GM21367 (cell line): ENCODE measurements around the gene SCNN1B.
"Not testable (repeated sequence)": the region's sequence is repeated elsewhere in the genome, so short reads cannot be mapped to it uniquely, and the experiment has no call there.

Source experiments
- ATAC-seq: cut with Tn5 transposase; IDR thresholded peaks from one replicate; pipeline ENCODE4 v1.9.1; 2021; ENCODE audit not compliant: unreplicated experiment

SCNN1B gene

DNA sequence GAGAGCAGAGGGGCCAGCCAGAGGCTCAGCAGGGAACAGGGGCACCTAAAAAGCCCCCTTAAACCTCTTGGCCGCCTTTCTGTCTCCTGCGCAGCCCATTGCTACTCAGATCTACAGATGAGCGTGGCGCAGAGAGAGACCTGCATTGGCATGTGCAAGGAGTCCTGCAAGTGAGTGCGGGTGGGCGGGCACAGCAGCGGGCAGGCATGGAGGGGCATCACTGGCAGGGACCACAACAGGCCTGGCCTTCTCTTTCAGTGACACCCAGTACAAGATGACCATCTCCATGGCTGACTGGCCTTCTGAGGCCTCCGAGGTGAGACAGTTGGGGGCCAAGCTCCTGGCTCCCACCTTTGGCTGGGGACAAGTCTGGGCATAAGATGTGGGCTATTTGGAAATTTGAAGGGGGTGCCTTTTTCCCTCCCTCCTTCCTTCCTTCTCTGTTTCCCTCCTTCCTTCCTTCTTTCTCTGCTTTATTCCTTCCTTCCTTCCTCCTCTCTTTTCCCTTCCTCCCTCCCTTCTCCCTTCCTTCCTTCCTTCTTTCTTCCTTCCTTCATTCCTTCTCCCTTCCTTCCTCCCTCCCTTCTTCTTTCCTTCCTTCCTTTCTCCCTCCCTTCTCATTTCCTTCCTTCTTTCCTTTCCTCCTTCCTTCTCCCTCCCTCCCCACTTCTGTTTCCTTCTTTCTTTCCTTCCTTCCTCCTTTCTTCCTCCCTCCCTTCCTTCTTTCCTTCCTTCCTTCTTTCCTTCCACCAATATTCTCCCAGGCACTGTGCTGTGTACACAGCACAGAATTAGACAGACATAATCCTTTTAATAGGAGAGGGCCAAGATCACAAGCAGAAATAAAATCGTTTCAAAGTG lies 75.2 kb downstream of the SCNN1B start:
- ATAC-seq = no peak

GRCh38 chr16:23378256-23378655 lies 76.2 kb downstream of the SCNN1B start:
- ATAC-seq = no peak

DNA sequence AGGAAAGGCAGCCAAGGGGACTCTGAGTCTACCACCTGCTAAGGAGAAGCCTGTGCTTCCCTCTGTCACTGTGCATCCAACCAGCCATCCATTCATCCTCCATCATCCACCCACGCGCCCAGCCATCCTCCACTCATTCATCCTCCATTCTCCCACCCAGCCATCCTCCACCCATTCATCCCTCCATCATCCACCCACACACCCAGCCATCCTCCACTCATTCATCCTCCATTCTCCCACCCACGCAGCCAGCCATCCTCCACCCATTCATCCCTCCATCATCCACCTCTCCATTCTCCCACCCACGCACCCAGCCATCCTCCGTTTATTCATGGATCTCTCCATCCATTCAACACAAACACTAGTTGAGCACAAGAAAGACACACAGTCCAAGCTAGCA lies 76.8 kb downstream of the SCNN1B start:
- no peak for ATAC-seq

GRCh38 chr16:23379707-23380106 lies 77.6 kb downstream of the SCNN1B start:
- no peak for ATAC-seq

GRCh38 chr16:23380501-23380951 lies 78.4 kb downstream of the SCNN1B start:
- no peak for ATAC-seq

GRCh38 chr16:23381702-23382101 lies 79.6 kb downstream of the SCNN1B start:
- not testable (repeated sequence) for ATAC-seq

DNA sequence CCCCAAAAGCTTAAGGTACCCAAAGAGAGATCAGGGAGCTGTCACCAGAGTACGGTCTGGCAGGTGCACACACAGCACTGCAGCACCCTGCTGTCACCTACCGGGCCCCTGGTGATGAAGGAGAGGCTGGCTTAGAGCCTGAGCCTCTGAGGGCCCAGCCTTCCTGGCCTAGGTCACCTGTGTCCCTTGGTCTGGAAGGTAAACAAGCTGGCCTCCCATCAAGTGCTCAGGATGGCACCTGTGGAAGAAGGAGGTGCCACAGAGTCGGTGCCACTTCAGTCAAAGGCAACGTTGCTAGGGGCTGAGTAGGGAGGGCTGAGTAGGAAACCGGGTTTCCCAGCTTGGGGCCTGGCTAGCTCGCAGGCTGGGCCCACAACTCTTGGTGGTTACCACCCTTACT lies 80.2 kb downstream of the SCNN1B start:
- no peak for ATAC-seq

GRCh38 chr16:23383881-23384280 lies 81.8 kb downstream of the SCNN1B start:
- ATAC-seq = no peak

- ATAC-seq = no peak
Measured at GRCh38 chr16:23384878-23385277, 82.8 kb downstream of the SCNN1B start.

DNA sequence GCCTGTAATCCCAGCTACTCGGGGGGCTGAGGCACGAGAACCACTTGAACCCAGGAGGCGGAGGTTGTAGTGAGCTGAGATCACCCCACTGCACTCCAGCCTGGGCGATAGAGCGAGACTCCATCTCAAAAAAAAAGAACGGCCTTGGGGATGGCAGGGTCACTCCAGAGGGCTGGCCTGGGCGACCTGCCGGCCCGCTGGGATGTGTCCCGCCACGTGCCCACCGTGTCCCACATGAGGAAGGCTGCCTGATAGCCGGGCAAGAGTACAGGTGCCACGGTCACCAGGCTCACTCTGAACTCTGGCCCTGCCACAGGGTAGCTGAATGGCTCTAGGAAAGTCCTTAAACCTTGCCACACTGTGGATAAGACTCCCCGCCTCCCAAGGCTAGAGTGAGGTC lies 83.3 kb downstream of the SCNN1B start:
- ATAC-seq = no peak

DNA sequence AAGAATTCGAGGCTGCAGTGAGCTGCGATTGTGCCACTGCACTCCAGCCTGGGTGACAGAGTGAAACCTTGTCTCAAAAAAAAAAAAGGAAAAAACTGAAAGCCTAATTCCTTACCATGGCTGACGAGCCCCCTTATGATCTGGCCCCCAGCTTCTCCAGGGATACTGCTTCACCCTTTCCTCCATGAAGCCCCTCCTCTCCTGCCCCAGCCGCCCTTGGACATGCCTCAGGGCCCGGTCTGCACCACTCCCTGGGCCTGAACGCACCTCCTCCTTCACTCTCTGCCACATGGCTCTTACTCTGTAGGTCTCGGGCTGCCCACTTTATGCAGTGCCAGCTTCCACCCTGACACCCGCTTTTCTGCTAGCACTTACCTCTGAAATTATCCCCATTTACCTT lies 85.6 kb downstream of the SCNN1B start:
- ATAC-seq = no peak

DNA sequence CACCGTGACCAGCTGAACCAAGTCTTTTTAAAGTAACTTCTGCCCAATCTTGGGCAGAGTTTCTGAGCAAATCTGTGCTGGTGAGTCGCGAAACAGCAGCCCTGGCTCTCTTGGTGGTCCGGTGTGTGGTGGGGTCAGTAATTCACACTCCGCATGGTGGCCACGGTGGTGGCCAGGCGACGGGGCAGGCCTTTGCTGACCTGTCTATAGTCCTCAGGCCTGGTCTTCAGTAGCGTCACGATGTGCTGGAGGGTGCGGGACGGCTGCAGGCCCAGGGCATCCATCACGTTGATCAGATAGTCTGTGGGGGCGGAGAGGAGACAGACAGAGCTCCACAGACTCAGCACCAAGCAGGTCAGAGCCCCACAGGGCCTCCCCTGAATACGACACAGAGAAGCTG lies 86.7 kb downstream of the SCNN1B start:
- no peak for ATAC-seq

- ATAC-seq = no peak
Measured at GRCh38 chr16:23389201-23389600, 87.1 kb downstream of the SCNN1B start.

DNA sequence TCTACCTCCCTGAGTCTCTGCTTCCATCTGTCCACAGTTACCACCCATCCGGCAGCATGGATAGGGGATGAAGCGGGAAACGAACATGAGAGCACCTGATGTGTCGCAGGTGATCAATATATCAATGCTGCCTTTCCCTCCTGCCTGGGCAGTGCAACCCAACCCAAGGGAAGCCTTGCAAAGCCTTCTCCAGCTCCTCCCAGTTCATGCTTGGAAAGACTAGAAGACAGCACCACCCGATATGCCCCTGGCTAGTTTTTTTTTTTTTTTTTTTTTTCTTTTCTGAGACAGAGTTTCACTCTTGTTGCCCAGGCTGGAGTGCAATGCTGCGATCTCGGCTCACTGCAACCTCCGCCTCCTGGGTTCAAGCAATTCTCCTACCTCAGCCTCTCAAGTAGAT lies 87.8 kb downstream of the SCNN1B start:
- not testable (repeated sequence) for ATAC-seq

DNA sequence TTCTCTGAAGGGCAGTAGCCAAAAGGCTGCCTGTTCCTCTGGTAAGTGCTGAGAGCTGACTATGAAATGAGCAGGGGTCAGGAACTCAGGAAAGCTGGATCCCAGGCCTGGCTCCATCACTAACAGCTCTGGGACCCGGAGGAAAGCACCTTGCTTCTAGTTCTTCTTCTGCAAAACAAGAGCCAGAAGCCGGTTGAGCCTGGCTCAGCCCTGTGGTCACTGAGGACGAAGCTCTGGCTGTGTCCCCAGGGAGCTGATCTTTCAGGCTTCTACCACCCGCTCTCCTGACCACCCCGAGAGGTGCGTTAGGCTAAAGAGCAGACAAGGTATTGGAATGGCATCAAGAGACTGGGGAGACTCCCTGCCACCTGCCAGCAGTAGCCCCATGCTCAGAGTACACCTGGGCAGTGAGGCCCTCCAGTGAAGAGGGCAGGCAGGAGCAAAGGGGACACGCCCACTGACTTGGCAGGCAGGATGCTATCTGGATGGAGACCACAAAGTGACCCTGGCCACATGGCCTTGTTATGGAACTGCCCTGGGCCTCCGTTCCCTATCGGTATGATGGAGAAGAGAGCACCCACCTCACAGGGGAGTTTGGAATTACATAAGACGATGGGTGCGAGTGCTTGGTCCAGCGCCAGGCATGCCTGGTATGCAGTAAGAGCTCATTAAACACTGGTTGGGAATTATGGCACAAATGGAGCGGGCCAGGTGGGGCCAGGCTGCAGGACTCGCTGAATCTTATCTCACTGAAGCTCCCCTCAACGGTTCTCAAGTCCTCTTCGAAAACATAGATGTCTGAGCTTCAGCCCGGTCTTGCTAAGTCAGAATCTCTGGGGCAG lies 89.5 kb downstream of the SCNN1B start:
- no peak for ATAC-seq

- ATAC-seq = no peak
Measured at GRCh38 chr16:23392223-23392600, 90.1 kb downstream of the SCNN1B start.

DNA sequence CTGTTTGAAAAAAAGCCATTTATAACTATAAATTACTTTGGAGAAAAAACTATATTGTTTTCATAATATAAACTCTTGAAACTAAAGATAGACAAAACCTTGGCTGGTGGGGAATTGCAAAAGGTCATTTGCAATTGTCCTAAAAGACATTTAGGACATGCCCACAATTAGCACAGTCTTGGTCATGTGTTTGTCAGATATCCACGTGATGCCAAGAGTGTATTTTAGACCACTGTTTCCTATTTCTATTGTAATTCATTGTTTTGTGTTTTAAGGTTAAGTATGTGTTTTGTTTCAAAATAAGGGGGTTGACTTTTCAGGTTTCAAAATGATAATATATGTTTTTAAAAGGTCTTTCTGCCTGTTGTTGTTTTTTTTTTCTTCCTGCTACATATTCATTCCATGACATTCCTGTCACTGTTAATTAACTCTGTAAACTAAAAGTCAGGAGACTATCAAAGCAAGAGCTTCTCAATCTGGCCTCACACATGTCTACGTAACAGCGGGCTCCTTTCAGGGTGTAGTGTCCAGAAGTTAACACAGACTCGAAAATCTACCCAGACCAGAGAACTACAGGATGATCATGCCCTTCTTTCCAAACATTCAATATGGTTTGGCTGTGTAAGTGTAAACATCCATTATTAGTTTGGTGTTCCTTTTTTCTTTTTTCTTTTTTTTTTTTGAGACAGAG lies 92.2 kb downstream of the SCNN1B start:
- ATAC-seq = no peak

DNA sequence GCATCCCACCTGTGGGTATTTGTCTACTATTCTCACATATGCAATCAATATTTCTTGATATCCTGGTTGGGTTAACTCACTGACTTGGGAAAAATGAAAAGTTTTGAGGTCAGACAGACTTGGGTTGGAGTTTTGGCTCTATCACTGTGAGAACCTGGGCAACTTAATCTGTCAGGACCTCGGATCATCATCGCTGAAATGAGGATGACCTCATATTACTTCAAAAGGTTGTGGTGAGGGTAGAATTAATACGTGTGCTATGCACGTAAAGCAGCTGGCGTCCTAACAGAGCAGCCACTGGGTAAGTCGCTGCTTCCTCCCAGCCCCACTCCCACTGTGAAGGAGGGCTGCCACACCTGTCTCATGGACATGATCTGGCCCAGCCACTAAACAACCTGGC lies 93.6 kb downstream of the SCNN1B start:
- no peak for ATAC-seq

DNA sequence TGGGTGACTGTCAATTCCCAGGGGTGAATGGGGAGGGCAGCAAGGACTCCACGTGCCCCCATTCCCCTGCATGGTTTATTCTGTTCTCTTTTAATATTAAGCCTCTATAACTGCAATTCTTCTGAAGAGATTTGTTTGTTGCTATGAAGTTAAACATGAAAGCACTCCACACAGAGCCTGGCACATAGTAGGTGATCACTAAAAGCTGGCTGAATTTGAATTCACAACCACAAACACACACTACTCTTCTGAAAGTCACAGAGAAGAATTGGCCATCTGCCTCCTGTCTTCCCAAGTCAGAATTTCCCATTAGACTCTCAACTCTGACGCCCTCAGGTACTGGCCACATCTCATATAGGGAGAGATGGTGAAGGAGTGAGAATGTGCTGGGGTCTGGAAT lies 95.4 kb downstream of the SCNN1B start:
- no peak for ATAC-seq

DNA sequence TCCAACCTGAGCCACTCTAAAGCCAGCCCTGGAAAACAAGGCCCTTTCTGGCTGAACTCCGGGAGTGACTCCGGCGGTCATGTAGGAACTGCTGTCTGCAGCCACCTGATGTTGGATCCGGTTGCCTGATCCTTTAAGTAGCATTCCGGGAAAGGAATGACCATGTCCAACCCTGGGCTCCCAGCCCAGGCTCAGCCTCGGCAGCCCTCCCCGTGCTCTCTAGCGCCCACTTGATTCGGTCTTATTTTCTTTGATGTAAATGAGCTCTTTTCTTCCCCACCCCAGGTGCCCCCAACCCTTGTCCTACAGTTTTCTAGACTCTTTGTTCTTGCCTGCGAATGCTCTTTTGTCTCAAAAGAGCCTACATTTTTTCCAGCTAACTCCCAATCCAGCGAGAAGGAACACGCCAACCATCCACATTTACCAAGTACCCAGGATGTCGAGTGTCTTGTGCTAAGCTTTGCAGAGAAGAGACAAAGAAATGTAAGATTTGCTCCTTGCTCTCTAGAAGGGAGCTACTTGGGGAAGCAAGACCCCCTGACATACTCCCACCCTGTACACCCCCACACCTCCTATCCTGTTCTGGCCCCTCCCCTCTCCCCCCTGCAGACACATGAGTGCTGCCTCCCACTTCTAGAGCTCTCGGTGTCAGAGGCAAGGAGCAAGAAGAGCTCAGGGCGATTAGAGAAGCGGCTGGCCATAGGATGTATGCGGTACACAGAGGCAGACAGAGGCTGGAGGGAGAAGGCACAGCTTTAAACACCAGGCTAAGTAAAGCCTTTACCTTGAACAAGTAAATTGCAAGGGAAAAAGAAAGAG lies 97.1 kb downstream of the SCNN1B start:
- no peak for ATAC-seq

- not testable (repeated sequence) for ATAC-seq
Measured at GRCh38 chr16:23400447-23400846, 98.3 kb downstream of the SCNN1B start.
